GM12878 (cell line): ENCODE measurements around the gene PDIA5. TPM values are rescaled to one million over a fixed set of nuclear protein-coding genes. Genes with fewer than 3 reads are reported as not detected.

ENCODE experiments used
- ATAC-seq: fragments of 200-7000 bp; cut with Tn5 transposase; 3 replicates; pipeline ENCODE4 v1.9.1; 2020; ENCODE audit warnings: mild to moderate bottlenecking, moderate library complexity
- BruUV-seq: library from RNA; stranded (reverse); fragments of 400-500 nt; replicated peaks from 2 replicates; lab custom pipeline; 2021; lab: Mats Ljungman, UMichigan
- CTCF ChIA-PET: fragments of 300-600 bp; sonication (Branson Sonifier 250); formaldehyde crosslinking; extraction: SDS; loops from one replicate; lab custom pipeline; 2021; ENCODE audit warnings: inconsistent platforms; lab: Yijun Ruan, JAX
- POLR2A ChIA-PET: fragments of 350-600 bp; formaldehyde crosslinking; extraction: SDS; loops from one replicate; lab custom pipeline; 2021; ENCODE audit warnings: inconsistent platforms; lab: Charles Lee
- RAD21 ChIA-PET: fragments of 300-600 bp; sonication (Branson Sonifier 250); formaldehyde crosslinking; loops from one replicate; lab custom pipeline; 2023; ENCODE audit warnings: antibody characterized with exemption; ENCODE audit not compliant: unreplicated experiment; lab: Charles Lee
- SMC1A ChIA-PET: fragments of 300-600 bp; sonication (Branson Sonifier 250); formaldehyde crosslinking; loops from one replicate; lab custom pipeline; 2023; ENCODE audit not compliant: unreplicated experiment, uncharacterized antibody; lab: Charles Lee
- DNase-seq: peaks from one replicate; pipeline ENCODE4 v3.0.0-alpha.2; 2011; ENCODE audit warnings: low read depth, low spot score
- FAIRE-seq: peaks from 3 replicates; lab custom pipeline; 2011; peaks lifted over from hg19 to GRCh38; lab: Jason Lieb, UNC
- H2AFZ ChIP-seq: 2 replicates; pipeline ENCODE4 v1.6.0; 2011; ENCODE audit warnings: low read depth, low read length, control low read depth; ENCODE audit not compliant: control insufficient read depth
- H3K27ac ChIP-seq: 2 replicates; pipeline ENCODE4 v1.5.1; 2011; ENCODE audit warnings: control low read depth; ENCODE audit not compliant: control insufficient read depth, insufficient read depth
- H3K27me3 ChIP-seq, 2 experiments: replicated peaks in 1 of 2; 2 replicates each; pipeline versions ENCODE4 v1.6.0 to v1.6.1; 2011; ENCODE audit warnings: low read length in 1 of 2; ENCODE audit not compliant: control insufficient read depth in 2 of 2, insufficient read depth in 2 of 2
- H3K36me3 ChIP-seq, 2 experiments: 2 replicates each; pipeline ENCODE4 v1.5.1; 2011; ENCODE audit warnings: low read length in 1 of 2; ENCODE audit not compliant: control insufficient read depth in 2 of 2, insufficient read depth in 2 of 2
- H3K4me1 ChIP-seq: 2 replicates; pipeline ENCODE4 v1.6.1; 2011; ENCODE audit warnings: mild to moderate bottlenecking, low read length, moderate library complexity, mixed read lengths; ENCODE audit not compliant: control insufficient read depth, insufficient read depth
- H3K4me2 ChIP-seq: 2 replicates; pipeline ENCODE4 v1.6.0; 2011; ENCODE audit warnings: control low read depth; ENCODE audit not compliant: control insufficient read depth, insufficient read depth
- H3K4me3 ChIP-seq: fragments of 200-600 bp; sonication (generic); 2 replicates; pipeline ENCODE4 v1.5.1; 2016
- H3K79me2 ChIP-seq: 2 replicates; pipeline ENCODE4 v1.6.0; 2011; ENCODE audit warnings: low read length; ENCODE audit not compliant: control insufficient read depth, insufficient read depth
- H3K9ac ChIP-seq: 2 replicates; pipeline ENCODE4 v1.8.0; 2011; ENCODE audit warnings: low read length, control low read depth, mixed read lengths; ENCODE audit not compliant: control insufficient read depth, insufficient read depth
- H3K9me3 ChIP-seq: replicated peaks from 3 replicates; pipeline ENCODE4 v1.5.1; 2011; ENCODE audit warnings: mild to moderate bottlenecking, low read length; ENCODE audit not compliant: control insufficient read depth, insufficient read depth
- H4K20me1 ChIP-seq: 2 replicates; pipeline ENCODE4 v1.6.0; 2011; ENCODE audit not compliant: control insufficient read depth, insufficient read depth
- CHD1 ChIP-seq: IDR thresholded peaks from 2 replicates; pipeline ENCODE4 v1.6.1; 2012; ENCODE audit warnings: low read depth, low read length, improper control_type of control experiment
- CREM ChIP-seq: IDR thresholded peaks from 2 replicates; pipeline ENCODE4 v1.6.1; 2014; ENCODE audit warnings: antibody characterized with exemption, low read depth
- HDAC2 ChIP-seq: fragments of 200-600 bp; sonication (generic); IDR thresholded peaks from 2 replicates; pipeline ENCODE4 v1.6.1; 2017
- RAD51 ChIP-seq: fragments of 450-650 bp; IDR thresholded peaks from 2 replicates; pipeline ENCODE4 v1.6.1; 2016; ENCODE audit warnings: moderate library complexity, mild to moderate bottlenecking, inconsistent platforms
- SP1 ChIP-seq: IDR thresholded peaks from one replicate; pipeline ENCODE4 v1.6.1; 2011; ENCODE audit warnings: low read depth, low read length
- TCF3 ChIP-seq: IDR thresholded peaks from 2 replicates; pipeline ENCODE4 v1.6.1; 2012; ENCODE audit warnings: low read depth, mild to moderate bottlenecking, low read length, borderline replicate concordance; ENCODE audit not compliant: insufficient read depth
- WGBS: methylation state at CpG from one replicate; pipeline ENCODE4 v1.1.6; 2016; ENCODE audit warnings: low lambda C conversion rate; ENCODE audit not compliant: insufficient replicate concordance, insufficient coverage; ENCODE audit errors: missing lambda C conversion rate; 5-methylcytosine and 5-hydroxymethylcytosine counted together
- in situ Hi-C: fragments of 300-500 bp; cut with MboI; formaldehyde crosslinking; loops from 9 replicates; pipeline ENCODE4 v1.14.3; 2018; ENCODE audit warnings: mixed read lengths
- intact Hi-C: fragments of 100-400 bp; cut with micrococcal nuclease; formaldehyde crosslinking; loops from one replicate; pipeline ENCODE4 v1.14.2; 2022; ENCODE audit not compliant: unreplicated experiment
- polyA plus RNA-seq, 11 experiments: library from polyadenylated mRNA; depleted of rRNA in 4 of 11; unstranded in 6 of 11; stranded (reverse) in 5 of 11; fragments of >200 nt; fragmentation: Nextera tagmentation in 4 of 11; fragmentation: Illumina TruSeq in 1 of 11; extraction: Ambion mirVana in 4 of 11; extraction: Trizol in 1 of 11; gene quantifications; 1 replicate in 1 of 11; 2 replicates in 10 of 11; pipeline versions ENCODE4 v1.2.1 to v1.2.3, GENCODE V29; 2011 to 2016; ENCODE audit warnings: inconsistent platforms in 2 of 11, missing spikeins in 2 of 11, low read depth in 1 of 11
- total RNA-seq, 4 experiments: library from RNA; depleted of rRNA in 3 of 4; stranded (reverse); fragments of >200 nt in 3 of 4; fragmentation: Illumina TruSeq in 1 of 4; extraction: Trizol in 1 of 4; gene quantifications; 2 replicates each; pipeline versions ENCODE4 v1.2.1 to v1.2.3, GENCODE V29; 2013 to 2021
- TF ChIP-seq, protein P1 (sequence below): fragments of 450-650 bp; IDR thresholded peaks from 2 replicates; pipeline ENCODE4 v1.6.1; 2017; ENCODE audit warnings: mild to moderate bottlenecking
- TF ChIP-seq, protein P2 (sequence below): fragments of 450-650 bp; IDR thresholded peaks from 2 replicates; pipeline ENCODE4 v1.6.1; 2017; ENCODE audit warnings: mild to moderate bottlenecking, low read depth, inconsistent platforms; ENCODE audit not compliant: poor library complexity, severe bottlenecking

Gene PDIA5
- total and polyA plus RNA-seq, 10 of the 15 experiments (the other 5 are each of a cell fraction or from before 2014, with no cell fraction given) = 4.1 to 24.8 (median 19.2) TPM

- DNase-seq = no peak
- H3K4me3 ChIP-seq = no peak overlapping the region
- TF ChIP-seq TCF3 (no peak), SP1 (no peak), RAD51 (no peak), HDAC2 (no peak), CREM (no peak), CHD1 (no peak)
- TF ChIP-seq, protein P1, sequence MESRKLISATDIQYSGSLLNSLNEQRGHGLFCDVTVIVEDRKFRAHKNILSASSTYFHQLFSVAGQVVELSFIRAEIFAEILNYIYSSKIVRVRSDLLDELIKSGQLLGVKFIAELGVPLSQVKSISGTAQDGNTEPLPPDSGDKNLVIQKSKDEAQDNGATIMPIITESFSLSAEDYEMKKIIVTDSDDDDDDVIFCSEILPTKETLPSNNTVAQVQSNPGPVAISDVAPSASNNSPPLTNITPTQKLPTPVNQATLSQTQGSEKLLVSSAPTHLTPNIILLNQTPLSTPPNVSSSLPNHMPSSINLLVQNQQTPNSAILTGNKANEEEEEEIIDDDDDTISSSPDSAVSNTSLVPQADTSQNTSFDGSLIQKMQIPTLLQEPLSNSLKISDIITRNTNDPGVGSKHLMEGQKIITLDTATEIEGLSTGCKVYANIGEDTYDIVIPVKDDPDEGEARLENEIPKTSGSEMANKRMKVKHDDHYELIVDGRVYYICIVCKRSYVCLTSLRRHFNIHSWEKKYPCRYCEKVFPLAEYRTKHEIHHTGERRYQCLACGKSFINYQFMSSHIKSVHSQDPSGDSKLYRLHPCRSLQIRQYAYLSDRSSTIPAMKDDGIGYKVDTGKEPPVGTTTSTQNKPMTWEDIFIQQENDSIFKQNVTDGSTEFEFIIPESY = no peak
- TF ChIP-seq, protein P2, sequence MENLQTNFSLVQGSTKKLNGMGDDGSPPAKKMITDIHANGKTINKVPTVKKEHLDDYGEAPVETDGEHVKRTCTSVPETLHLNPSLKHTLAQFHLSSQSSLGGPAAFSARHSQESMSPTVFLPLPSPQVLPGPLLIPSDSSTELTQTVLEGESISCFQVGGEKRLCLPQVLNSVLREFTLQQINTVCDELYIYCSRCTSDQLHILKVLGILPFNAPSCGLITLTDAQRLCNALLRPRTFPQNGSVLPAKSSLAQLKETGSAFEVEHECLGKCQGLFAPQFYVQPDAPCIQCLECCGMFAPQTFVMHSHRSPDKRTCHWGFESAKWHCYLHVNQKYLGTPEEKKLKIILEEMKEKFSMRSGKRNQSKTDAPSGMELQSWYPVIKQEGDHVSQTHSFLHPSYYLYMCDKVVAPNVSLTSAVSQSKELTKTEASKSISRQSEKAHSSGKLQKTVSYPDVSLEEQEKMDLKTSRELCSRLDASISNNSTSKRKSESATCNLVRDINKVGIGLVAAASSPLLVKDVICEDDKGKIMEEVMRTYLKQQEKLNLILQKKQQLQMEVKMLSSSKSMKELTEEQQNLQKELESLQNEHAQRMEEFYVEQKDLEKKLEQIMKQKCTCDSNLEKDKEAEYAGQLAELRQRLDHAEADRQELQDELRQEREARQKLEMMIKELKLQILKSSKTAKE = no peak
- TF ChIP-seq, all 136 proteins: peak for 0
- 46% methylated on average over 5 of the region's 5 CpGs for WGBS
- FAIRE-seq (no peak), ATAC-seq (no peak)
- CTCF ChIA-PET = interaction anchor here (1.1 kb wide), 1 partner anchor 8 kb away, joined by 5 read pairs; no protein-coding TSS in a partner anchor
- no peaks in the 10 kb centered on the region for H3K79me2 ChIP-seq
- no peaks in the 10 kb centered on the region for H3K4me1 ChIP-seq
- POLR2A ChIA-PET = no interaction called here
- BruUV-seq = no TSS peak
- in situ Hi-C loops (no loop called here), intact Hi-C loops (no loop called here)
- H3K9ac ChIP-seq = no peak overlapping the region
- no peaks in the 10 kb centered on the region for H4K20me1 ChIP-seq
- no peaks in the 10 kb centered on the region for H3K9me3 ChIP-seq
- no peak overlapping the region for H2AFZ ChIP-seq
- RAD21 ChIA-PET = no interaction called here
- H3K4me2 ChIP-seq = no peak overlapping the region
- H3K36me3 ChIP-seq = no peaks in the 10 kb centered on the region
- SMC1A ChIA-PET = no interaction called here
- no peaks in the 10 kb centered on the region; a peak in 1 of 4 replicates for H3K27me3 ChIP-seq
- H3K27ac ChIP-seq = no peak overlapping the region
Measured at GRCh38 chr3:123058505-123058904, 8.3 kb upstream of the PDIA5 start.
